NCI-H2107 treated with DMSO at 0.1 percent for 48 hours (cell line): ENCODE results near the gene BTBD17.
A peak's percentile ranks its signal among the peaks of the same experiment; 100 is the strongest.

Experiments used
- DNase-seq: peaks from one replicate; lab custom pipeline; 2025; ENCODE audit not compliant: unreplicated experiment; lab: John Stamatoyannopoulos, UW

Gene BTBD17

DNA sequence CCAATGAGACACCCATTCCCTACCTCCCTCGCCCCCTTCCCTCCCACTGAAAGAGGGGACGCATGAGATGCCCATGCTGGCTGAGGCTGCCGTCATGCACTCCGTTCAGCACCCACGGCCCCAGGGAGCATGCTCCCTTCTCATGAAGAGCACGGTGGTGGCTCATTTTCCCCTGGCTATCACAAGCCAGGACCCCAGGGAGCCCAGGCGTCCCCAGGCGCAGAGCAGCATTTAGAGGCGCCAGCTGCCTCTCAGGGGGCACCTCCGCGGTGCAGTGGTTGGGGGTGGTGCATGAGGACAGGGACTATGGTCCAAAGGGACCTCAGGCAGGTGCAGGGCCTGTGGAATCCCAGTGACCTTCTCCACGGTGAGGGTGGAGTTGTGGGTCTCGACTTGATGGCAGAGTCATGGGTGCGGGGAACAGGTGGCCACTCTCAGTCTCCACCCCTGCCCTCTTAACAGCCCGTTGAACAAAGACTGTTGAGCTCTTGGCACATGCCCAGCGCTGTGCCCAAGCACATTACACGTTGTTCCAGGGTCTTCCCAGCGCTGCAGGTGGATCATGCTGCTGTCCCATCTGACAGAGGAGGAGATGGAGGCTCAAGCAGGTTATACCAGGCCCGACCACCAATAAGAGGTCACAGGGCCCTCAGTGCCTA is 22.0 kb downstream of the BTBD17 start:
- peak; percentile 74 for DNase-seq

DNA sequence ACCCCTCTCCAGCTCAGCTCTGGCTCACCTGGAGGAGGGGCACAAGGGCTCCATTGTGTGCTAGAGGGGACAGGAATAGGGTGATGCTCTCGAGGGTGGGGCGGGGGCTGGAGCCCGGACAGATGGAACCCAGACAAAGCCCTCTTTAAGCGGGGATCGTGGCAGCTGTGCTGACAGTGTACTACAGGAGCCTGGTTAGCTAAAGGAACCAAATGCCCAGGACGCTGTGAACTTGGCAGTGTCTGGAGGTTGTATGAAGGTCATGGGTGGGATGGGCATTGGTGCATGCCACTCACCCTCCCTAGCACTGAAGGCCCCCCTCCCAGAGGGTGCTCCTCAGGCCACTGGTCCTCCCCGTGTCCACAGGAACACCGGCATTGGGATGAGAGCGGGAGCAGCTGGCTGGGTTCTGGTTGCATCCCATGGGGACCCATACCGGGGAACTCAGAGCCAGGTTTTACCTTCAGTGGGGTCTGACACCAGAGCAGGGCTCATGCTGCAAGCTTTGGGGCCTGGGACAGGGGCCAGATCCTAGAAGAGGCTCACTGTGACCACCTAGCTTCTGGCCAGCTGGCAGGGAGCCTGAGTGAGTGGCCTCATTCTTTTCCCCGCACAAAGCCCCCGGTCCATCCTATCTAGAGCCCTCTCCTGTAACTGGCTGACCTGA is 23.7 kb downstream of the BTBD17 start:
- DNase-seq: peak; percentile 49

DNA sequence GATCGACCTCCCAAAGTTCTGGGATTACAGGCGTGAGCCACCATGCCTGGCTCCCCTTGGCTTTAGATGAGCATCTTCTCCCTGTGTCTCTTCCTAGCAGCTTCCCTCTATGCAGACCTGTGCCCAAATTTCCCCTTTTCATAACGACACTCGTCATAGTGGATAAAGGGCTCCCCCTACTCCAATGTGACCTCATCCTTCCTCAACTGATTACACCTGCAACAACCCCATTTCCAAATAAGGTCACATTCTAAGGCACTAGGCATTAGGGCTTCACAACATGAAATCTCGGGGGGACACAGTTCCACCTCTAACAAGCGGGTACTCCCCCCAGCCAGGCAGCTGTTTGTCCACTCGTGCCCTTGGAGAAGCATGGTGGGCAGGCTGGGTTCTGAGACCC is 25.4 kb downstream of the BTBD17 start:
- DNase-seq: no peak

DNA sequence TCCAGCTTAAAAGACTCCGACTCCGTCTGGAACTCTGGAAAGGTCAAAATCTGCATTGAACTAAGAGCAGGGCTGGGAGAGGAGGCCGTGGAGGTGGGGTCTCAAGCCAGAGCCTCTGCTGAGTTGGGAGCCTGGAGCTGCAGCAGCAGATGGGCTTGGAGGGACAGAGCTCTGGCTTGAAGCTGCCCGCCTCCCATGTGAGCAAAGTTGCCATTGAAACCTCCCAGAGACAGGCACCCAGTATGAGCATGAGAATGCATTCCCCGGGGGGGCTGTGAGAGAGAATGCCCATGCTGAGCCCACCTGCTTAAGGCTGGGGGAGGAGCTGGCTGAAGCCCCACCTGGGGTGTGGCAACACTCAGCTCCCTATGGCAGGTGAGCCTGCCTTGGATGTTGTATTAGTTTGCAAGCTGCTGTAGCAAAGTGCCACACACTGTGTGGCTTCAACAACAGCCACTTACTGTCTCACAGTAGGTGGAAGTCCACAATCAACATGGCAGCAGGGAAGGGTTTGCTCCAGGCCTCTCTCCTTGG is 26.1 kb downstream of the BTBD17 start:
- no peak for DNase-seq

DNA sequence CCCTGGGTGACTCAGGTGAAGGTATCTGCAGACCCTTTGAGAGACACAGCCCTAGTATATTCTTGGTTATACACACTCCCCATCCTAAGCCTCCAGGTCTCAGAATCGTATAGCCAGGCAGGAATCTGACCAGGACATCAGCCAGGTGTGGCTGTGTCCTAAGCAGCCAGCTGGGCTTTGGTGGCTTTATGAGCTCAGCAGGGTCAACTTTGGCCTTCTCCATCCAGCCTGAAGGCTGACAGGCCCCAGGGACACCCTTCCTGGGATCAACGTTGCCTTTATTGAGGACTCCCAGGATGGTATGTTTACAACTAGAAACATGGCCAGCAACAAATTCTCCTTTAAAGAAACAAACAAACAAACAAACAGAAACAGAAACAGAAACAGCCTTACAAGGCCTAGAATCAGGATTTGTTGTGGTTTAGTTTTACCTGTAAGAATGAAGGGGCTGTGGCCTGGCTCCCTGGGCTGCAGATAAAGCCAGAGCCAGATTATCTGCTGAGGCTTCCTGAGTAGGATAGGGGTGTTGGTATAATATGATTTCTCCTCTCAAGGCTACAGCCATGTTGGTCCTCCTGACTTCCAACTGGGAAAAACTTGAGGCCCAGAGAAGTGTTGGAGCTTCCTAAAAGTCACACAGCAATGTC is 27.2 kb downstream of the BTBD17 start:
- no peak for DNase-seq

DNA sequence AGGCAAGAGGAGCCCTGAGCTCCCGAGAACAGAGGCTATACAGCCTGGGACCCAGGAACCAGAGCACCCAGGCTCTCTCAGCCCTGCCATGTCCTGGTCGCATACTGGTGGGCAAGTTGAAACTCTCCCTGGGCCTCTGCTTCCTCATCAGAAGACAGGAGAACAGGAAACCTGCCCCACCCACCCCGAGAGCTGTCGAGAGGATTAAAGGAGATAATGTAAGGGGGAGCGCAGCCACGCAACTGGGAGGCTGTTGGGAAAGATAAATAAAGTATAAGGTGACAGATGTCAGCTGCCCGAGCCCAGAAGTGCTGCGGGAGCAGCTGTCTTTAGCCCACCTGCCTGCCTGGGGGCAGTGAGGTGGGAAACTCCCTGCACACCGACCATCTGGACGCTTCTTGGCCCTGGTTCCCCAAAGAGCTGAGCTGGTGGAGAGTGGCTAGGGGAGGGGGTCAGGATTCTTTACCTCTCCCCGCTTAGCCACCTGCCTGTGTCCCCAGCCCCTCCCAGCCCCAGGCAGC is 28.8 kb downstream of the BTBD17 start:
- peak; percentile 90 for DNase-seq

DNA sequence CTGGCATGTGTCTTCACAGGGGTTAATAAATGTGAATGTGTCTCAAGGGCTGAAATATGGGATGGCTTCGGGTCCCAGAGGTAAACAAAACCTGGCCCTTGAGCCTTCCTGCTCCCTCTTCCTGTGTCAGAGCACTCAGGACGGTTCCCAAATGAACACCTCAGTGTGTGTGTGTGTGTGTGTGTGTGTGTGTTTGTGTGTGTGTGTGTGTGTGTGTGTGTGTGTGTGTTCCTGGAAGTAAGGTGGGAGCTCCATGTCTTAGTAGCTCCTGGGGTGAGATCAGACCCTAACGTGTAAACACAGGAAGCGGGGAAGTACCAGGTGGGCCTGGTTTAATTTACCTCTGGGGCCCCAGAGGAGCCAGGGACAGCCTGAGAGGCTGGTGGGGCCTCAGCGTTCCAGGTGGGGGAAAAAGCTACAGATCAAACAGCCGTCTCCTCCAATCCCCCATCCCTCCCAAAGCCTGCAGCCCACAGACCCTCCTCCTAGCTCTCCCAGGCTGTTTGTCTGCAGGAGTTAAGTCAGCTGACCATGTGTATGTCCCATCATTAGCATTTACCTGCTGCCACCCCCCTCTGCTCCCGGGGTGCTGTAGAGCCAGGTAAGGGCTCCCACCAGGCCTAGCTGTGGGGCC is 29.5 kb downstream of the BTBD17 start:
- peak; percentile 37 for DNase-seq

DNA sequence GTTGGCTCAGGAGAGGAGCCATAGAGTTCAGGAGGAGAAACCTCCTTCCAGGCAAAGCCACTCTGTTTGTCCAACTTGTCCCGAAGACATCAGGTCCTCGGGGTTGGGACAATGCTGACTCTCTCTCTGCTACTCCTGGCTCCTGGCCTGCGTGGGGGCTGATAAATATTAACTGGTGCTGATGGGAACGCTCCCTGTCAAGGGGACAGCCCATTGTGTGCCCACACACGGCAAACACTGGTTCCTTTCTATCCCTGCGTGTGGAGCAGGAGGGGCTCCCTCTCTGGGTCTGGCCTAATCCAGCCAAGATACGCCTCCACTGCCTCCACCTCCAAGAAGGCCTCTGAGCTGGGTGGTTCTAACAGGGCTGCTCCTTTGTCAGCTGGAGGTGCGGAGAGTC is 31.2 kb downstream of the BTBD17 start:
- no peak for DNase-seq

DNA sequence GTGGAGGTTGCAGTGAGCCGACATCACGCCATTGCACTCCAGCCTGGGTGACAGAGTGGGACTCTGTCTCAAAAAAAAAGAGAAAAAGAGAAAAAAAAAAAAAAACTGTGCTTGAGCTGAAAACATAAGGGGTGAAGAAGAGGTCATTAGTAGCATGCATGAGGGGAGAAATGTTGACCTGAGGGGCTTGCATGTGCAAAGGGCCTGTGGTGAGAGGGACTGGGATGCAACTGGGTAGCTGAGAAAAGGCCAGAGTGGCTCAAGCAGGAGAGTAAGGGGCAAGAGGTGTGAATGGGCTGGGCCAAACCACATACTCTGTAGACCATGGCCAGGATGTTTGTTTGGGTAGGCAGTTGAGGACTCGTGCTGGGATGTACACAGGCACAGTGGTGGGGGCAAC is 32.3 kb downstream of the BTBD17 start:
- no peak for DNase-seq

DNA sequence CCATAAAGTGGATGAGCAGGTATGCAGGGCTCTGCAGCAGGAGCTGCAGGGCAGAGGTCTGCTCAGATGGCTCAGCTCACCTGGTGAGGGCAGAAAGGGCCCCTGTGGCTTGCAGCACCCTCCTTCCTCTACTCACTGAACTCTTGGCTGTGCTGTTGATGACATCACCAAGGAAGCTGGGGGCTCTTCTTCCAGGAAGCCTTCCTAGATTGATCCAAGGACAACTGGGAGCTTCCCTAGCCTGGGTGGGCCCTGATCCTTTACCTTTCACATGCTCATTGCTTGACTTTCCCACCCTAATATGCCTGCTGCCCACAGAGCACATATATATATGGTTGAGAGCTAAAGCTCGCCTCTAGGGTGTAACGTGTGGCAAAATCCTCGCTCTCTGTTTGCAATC is 33.2 kb downstream of the BTBD17 start:
- no peak for DNase-seq

DNA sequence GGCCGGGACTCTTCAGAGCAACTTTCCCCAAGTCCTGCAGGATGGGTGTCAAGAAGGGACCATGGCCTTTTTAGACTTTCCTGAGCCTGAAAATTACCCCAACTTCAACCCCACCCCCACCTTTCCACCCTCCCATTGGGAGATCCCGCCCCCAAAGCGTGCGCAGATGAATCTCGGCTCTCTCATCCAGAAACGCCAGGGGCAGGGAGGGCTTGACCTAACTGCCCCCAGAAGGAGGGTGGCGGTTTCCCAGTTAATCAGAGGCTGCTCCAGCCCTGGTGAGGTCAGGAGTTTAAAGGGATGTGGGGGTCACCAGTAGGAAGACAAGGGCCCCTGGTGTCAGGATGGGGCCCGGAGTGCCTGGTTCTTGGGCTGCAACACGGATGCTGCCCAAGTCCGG is 35.2 kb downstream of the BTBD17 start:
- DNase-seq: no peak

DNA sequence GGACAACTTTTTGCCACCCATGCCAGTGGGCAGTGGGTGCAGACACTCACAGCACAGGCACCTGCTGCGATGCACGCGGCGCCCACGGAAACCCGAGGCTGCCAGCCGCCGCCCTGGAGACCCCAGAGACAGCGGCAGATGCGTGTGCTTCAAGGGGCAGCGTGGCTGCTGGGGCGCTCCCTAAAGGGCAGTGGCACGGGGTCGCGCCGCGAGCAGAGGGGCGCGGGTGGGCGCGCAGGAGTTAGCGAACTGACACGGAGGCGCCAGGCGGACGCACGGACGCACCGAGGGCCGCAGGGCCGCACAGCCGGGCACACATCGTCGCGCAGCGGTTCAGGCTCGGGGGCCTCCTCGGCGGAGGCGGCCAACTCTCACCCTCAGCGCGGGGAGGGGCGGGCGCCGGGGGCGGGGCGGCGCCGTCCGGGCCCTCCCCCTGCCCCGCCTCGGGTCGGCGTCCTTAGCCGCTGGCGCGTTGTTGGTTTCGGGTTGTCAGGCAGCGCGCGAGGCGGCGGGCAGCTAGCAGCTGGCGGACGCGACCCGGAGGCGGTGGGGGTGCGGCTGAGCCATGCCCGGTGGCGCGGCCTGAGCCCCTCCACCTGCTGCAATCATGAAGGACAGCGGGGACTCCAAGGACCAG is 35.8 kb downstream of the BTBD17 start, which contains the start of gene KIF19:
KIF19 (plus strand) TSS at position 484 of the 637 bp plus-strand sequence; CDS start at position 608, 124 bp downstream.
- DNase-seq: no peak

DNA sequence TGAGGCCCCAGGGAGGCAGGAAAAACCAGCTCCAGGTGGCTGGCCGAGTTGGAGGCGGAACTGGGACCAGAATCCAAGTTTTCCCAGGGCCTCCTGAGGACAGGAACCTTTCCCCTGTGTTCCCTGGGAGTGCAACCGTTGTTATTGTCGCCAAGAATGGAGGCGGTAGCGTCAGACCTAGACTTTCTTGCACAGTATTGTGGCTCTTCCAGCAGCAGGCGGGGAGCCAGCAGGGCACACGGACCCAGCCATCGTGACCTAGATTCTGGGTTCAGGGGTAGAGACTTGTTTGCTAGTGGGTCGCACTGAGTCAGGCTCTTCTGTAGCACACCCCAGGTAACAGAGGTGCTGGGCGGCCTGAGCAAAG is 36.3 kb downstream of the BTBD17 start:
- DNase-seq: no peak

DNA sequence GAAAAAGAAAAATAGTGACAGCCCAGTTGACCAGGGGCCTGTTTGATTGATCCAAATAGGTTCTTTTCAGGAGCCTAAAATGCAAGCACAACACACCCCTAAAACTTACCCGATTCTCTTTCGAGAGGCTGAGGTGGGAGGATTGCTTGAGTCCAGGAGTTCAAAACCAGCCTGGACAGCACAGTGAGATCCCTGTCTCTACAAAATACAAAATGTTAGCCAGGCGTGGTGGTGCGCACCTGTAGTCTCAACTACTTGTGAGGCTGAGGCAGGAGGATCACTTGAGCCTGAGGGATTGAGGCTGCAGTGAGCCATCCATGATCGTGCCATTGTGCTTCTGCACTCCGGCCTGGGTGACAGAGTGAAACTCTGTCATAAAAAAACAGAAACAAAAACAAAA is 37.1 kb downstream of the BTBD17 start:
- DNase-seq: no peak

DNA sequence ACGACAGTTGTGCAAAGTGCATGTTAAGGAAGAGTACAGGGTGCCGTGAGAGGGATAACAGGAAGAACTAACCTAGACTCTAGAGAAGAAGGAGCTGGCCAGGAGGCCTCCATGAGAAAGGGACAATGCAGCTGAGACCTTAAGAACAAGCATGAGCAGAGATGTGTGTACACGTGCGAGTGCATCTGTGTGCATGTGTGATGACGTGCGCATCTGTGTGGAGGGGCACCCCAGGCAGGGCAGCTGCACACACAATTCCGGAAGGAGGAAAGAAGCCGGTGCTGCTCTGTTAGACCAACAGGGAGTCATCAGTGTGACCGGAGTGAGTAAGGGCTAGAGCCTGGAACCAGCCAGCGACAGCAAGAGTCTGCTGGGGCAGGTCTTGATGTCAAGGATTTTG is 43.3 kb downstream of the BTBD17 start:
- no peak for DNase-seq

DNA sequence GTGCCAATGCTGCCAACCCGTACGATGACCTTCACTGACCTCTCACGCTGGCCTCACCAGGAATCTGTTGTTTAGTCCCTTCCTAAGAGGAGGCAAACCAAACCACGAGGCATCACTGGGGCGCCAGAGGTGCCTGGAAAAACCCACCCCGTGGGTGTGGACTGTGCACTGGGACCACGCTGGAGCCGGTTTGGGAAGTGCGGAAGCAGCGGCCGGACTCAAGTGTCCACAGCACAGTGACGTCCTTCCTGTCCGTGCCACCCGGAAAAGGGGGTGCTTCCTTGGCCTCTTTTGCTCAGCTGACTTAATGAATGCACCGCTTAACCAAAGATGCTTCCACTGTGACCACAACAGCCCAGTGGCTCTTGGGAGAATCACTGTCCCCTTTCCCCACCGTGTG is 44.6 kb downstream of the BTBD17 start:
- DNase-seq: no peak

DNA sequence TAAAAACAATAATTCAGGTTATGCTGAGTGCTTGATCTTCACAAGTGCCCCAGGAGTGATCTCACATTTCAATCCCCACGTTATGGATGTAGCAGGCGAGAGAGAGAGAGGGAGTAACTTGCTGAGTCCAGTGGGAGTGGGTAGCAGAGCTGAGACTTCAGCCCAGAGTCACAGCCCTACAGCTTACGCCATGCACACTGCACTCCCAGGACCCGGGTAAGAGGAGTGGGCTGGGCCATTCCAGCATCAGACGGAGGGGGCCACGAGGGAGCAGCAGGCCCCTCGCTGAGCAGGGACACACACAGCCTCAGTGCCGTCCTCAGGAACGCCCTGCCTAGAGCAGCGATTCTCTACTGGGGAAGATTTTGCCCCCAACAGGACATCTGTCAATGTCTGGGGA is 45.4 kb downstream of the BTBD17 start:
- peak; percentile 87 for DNase-seq

DNA sequence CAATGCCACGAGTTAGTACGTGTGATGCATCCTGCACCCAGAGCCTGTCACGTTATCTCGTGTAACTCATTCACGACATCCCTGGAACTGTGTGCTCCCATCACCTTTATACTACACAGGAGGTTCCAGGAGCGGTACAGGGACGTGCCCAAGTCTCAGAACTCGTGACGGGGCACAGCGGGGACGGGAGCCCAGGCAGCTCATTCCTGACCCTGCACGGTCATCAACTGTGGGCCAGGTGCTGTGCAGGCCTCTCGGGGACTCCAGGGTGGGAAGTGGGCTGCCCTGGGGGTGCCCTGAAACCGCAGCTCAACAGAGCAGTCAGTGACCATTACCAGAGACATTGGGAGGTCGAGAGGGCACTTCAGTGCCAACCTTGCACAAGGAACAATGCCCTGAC is 46.8 kb downstream of the BTBD17 start:
- DNase-seq: no peak

DNA sequence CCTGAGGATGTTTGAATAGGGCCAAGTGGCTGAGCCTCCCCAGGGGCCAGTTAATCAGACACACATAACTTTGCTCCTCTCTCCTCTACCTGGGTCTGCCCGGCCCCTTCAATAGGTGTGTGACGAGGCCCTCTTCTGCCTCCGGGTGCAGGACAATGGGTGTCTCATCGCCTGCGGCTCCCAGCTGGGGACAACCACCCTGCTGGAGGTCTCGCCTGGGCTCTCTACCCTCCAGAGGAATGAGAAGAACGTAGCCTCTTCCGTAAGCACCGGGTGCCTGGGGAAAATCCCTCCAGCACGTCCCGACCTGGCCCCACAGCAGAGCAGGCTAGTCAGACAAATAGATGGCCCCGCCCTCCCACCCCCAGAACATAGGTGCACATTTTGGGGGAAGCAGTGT is 51.8 kb downstream of the BTBD17 start:
- DNase-seq: no peak

DNA sequence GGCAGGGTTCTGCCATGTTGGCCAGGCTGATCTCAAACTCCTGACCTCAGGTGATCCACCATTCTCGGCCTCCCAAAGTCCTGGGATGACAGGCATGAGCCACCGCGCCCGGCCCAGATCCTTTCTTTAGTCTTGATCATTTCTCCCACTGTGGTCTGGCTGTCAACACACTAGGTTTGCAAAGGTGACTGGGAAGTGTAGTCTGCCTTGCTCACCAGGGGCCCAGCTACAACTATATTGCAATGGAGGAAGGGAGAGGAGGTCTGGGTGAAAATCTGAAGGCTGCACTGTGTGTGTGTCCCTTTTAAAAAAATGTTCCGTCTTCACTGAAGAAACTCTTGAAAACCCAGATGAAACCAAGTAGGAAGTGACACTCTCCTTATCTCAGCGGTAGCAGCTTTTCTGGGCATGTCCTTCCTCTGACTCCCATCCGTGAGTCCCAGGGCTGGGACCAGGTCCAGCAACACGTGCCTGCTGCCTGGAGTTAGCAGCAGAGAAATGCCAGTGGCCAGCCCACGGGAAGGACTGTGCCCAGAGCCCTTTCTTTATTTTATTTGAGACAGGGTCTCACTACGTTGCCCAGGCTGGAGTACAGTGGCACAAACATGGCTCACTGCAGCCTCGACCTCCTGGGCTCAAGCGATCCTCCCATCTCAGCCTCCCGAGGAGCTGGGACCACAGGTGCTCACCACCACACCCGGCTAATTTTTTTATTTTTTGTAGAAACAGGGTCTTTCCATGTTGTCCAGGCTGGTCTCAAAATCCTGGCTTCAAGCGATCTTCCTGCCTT is 53.5 kb downstream of the BTBD17 start:
- no peak for DNase-seq
